CD14-positive monocyte (primary cell): ENCODE data around the gene ABCC11. TPM values are rescaled to one million over a fixed set of nuclear protein-coding genes. Genes with fewer than 3 reads are reported as not detected.

Experiments used
- DNase-seq, 3 donors: peaks; one replicate each; pipeline ENCODE4 v3.0.0-alpha.2; 2011 to 2022
- H2AFZ ChIP-seq: 2 replicates; pipeline ENCODE4 v1.6.0; 2012; ENCODE audit warnings: mild to moderate bottlenecking, low read depth, low read length, inconsistent platforms; ENCODE audit not compliant: insufficient read depth, poor library complexity, severe bottlenecking
- H3K27ac ChIP-seq, 2 donors: 1 replicate in 1 of 2; 2 replicates in 1 of 2; pipeline ENCODE4 v1.5.1; 2012 to 2013; ENCODE audit warnings: low read length in 2 of 2, control low read depth in 1 of 2, inconsistent platforms in 1 of 2, low read depth in 1 of 2, mild to moderate bottlenecking in 1 of 2
- H3K27me3 ChIP-seq, 2 donors: one replicate each; pipeline versions ENCODE4 v1.6.0 to v1.6.1; 2011 to 2013; ENCODE audit warnings: low read length in 2 of 2; ENCODE audit not compliant: control insufficient read depth in 2 of 2, insufficient read depth in 2 of 2
- H3K36me3 ChIP-seq, 2 donors: replicated peaks in 1 of 2; 1 replicate in 1 of 2; 2 replicates in 1 of 2; pipeline versions ENCODE4 v1.5.1 to v1.6.1; 2012 to 2013; ENCODE audit warnings: low read length in 2 of 2, control low read depth in 1 of 2, inconsistent platforms in 1 of 2, mild to moderate bottlenecking in 1 of 2; ENCODE audit not compliant: insufficient read depth in 2 of 2, control insufficient read depth in 1 of 2
- H3K4me1 ChIP-seq, 2 donors: 1 replicate in 1 of 2; 2 replicates in 1 of 2; pipeline versions ENCODE4 v1.5.1 to v1.6.1; 2012 to 2013; ENCODE audit warnings: low read length in 2 of 2, control low read depth in 1 of 2, inconsistent platforms in 1 of 2, mild to moderate bottlenecking in 1 of 2, moderate library complexity in 1 of 2; ENCODE audit not compliant: insufficient read depth in 2 of 2, control insufficient read depth in 1 of 2
- H3K4me2 ChIP-seq: replicated peaks from 2 replicates; pipeline ENCODE3; 2012; ENCODE audit warnings: low read length, moderate library complexity, mild to moderate bottlenecking; ENCODE audit not compliant: poor library complexity, severe bottlenecking; ENCODE audit errors: extremely low read depth
- H3K4me3 ChIP-seq, 3 experiments: fragments of 200-600 bp in 1 of 3; sonication (generic) in 1 of 3; replicated peaks in 1 of 3; 1 replicate in 2 of 3; 2 replicates in 1 of 3; pipeline ENCODE4 v1.5.1; 2011 to 2013; ENCODE audit warnings: low read length in 3 of 3, mild to moderate bottlenecking in 3 of 3, control low read depth in 2 of 3, low read depth in 2 of 3, inconsistent platforms in 1 of 3, moderate library complexity in 1 of 3
- H3K79me2 ChIP-seq: 2 replicates; pipeline ENCODE4 v1.6.0; 2012; ENCODE audit warnings: mild to moderate bottlenecking, control low read depth, inconsistent platforms, low read length, moderate library complexity; ENCODE audit not compliant: insufficient read depth
- H3K9ac ChIP-seq: 2 replicates; pipeline ENCODE4 v1.6.0; 2017; ENCODE audit warnings: low read length, mild to moderate bottlenecking; ENCODE audit not compliant: insufficient read depth, poor library complexity, severe bottlenecking
- H3K9me3 ChIP-seq, 2 donors: replicated peaks in 1 of 2; 1 replicate in 1 of 2; 2 replicates in 1 of 2; pipeline versions ENCODE4 v1.5.1 to v1.6.1; 2012 to 2013; ENCODE audit warnings: low read length in 2 of 2, control low read depth in 1 of 2; ENCODE audit not compliant: control insufficient read depth in 1 of 2, insufficient read depth in 1 of 2
- H4K20me1 ChIP-seq: 2 replicates; pipeline ENCODE4 v1.6.0; 2012; ENCODE audit warnings: mild to moderate bottlenecking, low read length, control low read depth, moderate library complexity; ENCODE audit not compliant: insufficient read depth
- H3K27ac Mint-ChIP-seq, 7 donors: one replicate each; pipeline ENCODE4 v1.8.0; 2020; ENCODE audit warnings: mild to moderate bottlenecking in 7 of 7, mixed read lengths in 7 of 7, moderate library complexity in 6 of 7, inconsistent platforms in 2 of 7
- H3K27me3 Mint-ChIP-seq, 3 donors: one replicate each; pipeline ENCODE4 v1.8.0; 2021 to 2022; ENCODE audit warnings: low read depth in 3 of 3, mild to moderate bottlenecking in 3 of 3, mixed read lengths in 3 of 3, moderate library complexity in 3 of 3, inconsistent platforms in 1 of 3
- H3K36me3 Mint-ChIP-seq, 2 donors: one replicate each; pipeline ENCODE4 v1.8.0; 2020; ENCODE audit warnings: mixed read lengths in 2 of 2, inconsistent platforms in 1 of 2, mild to moderate bottlenecking in 1 of 2
- H3K4me1 Mint-ChIP-seq: one replicate; pipeline ENCODE4 v1.8.0; 2020; ENCODE audit warnings: mild to moderate bottlenecking, mixed read lengths
- H3K4me3 Mint-ChIP-seq, 2 donors: one replicate each; pipeline ENCODE4 v1.8.0; 2020; ENCODE audit warnings: mild to moderate bottlenecking in 2 of 2, mixed read lengths in 2 of 2, moderate library complexity in 1 of 2
- H3K9me3 Mint-ChIP-seq, 7 donors: one replicate each; pipeline ENCODE4 v1.8.0; 2020 to 2022; ENCODE audit warnings: mixed read lengths in 7 of 7, mild to moderate bottlenecking in 6 of 7, moderate library complexity in 6 of 7, inconsistent platforms in 2 of 7
- WGBS: methylation state at CpG from one replicate; pipeline ENCODE4 v1.1.5; 2013; ENCODE audit warnings: missing lambda C conversion rate; ENCODE audit not compliant: insufficient coverage; 5-methylcytosine and 5-hydroxymethylcytosine counted together
- intact Hi-C, 2 donors: fragments of 100-400 bp; cut with micrococcal nuclease; formaldehyde crosslinking; loops; one replicate each; pipeline versions ENCODE4 v1.15.0 to v1.15.1; 2023
- polyA plus RNA-seq, 3 donors: library from polyadenylated mRNA; depleted of rRNA in 1 of 3; unstranded in 2 of 3; stranded (reverse) in 1 of 3; fragments of 300-500 nt in 2 of 3; fragments of >200 nt in 1 of 3; fragmentation: Illumina TruSeq in 2 of 3; gene quantifications; 1 replicate in 2 of 3; 2 replicates in 1 of 3; pipeline ENCODE4 v1.2.3, GENCODE V29; 2012 to 2021
- TF ChIP-seq, protein P1 (sequence below): fragments of 200-600 bp; IDR thresholded peaks from one replicate; pipeline ENCODE4 v1.8.0; 2022; ENCODE audit warnings: antibody characterized with exemption, mild to moderate bottlenecking

ABCC11 gene
- polyA plus RNA-seq, 3 donors: 0.03 TPM; not detected in 2

DNA sequence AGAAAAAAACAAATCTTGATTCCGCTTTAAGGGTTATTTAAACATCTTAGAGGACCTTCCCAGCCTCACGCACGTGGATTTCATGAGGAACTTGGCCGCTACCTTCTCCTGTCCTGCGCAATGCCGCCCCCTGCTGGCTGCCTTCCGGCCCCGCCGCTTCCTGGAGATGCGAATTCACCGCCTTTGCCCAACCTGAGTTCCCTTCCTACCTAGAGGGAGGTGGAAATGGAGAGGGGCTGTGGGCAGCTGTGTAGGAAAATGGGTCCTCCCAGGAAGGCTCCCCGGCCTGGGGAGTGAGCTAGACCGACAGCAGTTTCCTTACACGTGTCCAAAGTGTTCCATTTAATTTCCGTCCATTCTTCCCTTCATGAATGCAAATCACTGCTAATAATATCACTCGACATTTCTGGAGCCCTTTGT is 90.5 kb downstream of the ABCC11 start:
- peaks cover 8 to 22% (median 10%) of the 10 kb centered on the region in 3 donors for H3K27me3 Mint-ChIP-seq
- peaks cover 7% of the 10 kb centered on the region for H3K4me1 Mint-ChIP-seq
- H3K4me3 Mint-ChIP-seq: no peak overlapping the region
- Histone ChIP-seq H3K79me2 (no peaks in the 10 kb centered on the region), H3K4me3 (no peak overlapping the region), H3K4me2 (no peak overlapping the region), H3K27me3 (peaks cover 0 to 2% of the 10 kb centered on the region in 2 donors), H3K27ac (no peak overlapping the region), H3K9me3 (no peaks in the 10 kb centered on the region), H3K36me3 (no peaks in the 10 kb centered on the region), H2AFZ (peak overlapping the region; percentile 41), H3K4me1 (peaks cover 0 to 3% of the 10 kb centered on the region in 2 donors), H3K9ac (no peak overlapping the region), H4K20me1 (no peaks in the 10 kb centered on the region)
- TF ChIP-seq, protein P1, sequence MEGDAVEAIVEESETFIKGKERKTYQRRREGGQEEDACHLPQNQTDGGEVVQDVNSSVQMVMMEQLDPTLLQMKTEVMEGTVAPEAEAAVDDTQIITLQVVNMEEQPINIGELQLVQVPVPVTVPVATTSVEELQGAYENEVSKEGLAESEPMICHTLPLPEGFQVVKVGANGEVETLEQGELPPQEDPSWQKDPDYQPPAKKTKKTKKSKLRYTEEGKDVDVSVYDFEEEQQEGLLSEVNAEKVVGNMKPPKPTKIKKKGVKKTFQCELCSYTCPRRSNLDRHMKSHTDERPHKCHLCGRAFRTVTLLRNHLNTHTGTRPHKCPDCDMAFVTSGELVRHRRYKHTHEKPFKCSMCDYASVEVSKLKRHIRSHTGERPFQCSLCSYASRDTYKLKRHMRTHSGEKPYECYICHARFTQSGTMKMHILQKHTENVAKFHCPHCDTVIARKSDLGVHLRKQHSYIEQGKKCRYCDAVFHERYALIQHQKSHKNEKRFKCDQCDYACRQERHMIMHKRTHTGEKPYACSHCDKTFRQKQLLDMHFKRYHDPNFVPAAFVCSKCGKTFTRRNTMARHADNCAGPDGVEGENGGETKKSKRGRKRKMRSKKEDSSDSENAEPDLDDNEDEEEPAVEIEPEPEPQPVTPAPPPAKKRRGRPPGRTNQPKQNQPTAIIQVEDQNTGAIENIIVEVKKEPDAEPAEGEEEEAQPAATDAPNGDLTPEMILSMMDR: peak; percentile 96
- peak overlapping the region in 1 of 7 donors; percentile 4 for H3K27ac Mint-ChIP-seq
- H3K9me3 Mint-ChIP-seq: no peaks in the 10 kb centered on the region
- peak; percentile 68 to 77 (median 72) for DNase-seq
- no peaks in the 10 kb centered on the region for H3K36me3 Mint-ChIP-seq
- intact Hi-C loops: loop anchor here (5.0 kb wide), 3 partner anchors 1014 to 1209 kb away; partner anchors contain the start of gene NETO2 (in 2 of the 2)
- 24% methylated on average over 5 of the region's 16 CpGs for WGBS

DNA sequence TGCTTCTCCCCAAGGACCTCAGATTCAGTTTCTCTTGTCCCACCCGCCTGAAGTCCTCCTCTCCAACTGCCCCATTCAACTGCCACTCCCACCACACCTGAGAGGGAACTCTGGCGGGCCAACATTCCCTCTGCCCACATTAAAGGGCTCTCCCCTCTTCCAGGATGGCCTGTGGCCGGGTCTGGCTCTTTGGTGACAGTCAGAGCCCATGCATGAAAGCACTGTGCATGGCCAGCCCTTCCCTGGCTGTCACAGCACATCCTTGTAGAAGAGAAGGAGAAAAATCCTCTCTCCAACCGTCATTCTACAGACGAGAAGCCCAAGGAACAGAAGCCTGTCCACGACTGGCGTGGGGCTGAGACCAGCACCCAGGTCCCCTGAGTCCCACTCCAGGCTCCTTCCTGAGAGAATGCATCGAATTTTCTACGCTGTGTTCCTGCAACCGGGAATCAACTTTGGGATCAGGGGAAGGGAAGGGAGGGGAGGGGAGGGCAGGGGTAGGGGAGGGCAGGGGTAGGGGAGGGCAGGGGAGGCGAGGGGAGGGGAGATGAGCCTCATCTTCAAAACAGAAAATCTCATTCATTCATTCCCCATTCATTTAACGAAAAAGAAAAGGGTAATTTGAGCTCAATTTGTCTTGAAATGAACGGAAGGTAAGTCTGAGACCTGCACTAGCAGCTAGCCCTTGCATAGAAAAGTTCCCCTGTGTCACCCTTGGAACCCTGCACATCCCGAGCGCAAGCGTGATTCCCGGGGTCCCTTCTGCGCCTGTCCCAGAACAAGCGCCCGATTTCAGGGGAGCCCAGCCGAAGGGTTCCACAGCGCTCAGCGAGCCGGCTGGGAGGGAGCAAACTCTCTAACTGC is 91.2 kb downstream of the ABCC11 start, which contains the start of gene ABCC12:
Gene ABCC12, minus strand, starts transcription at position 68 of the 864 bp plus-strand sequence. CDS start 9,569 bp downstream, outside the sequence.
- Histone ChIP-seq H3K79me2 (no peaks in the 10 kb centered on the region), H4K20me1 (no peaks in the 10 kb centered on the region), H3K27ac (no peak within 1 kb of the TSS), H3K27me3 (peaks cover 0 to 2% of the 10 kb centered on the region in 2 donors), H3K4me1 (peaks cover 0 to 3% of the 10 kb centered on the region in 2 donors), H3K9ac (no peak within 1 kb of the TSS), H3K36me3 (no peaks in the 10 kb centered on the region), H3K4me2 (no peak within 1 kb of the TSS), H3K4me3 (no peak within 1 kb of the TSS), H3K9me3 (no peaks in the 10 kb centered on the region), H2AFZ (peak within 1 kb of the TSS; percentile 41)
- TF ChIP-seq, protein P1: no peak
- Mint-ChIP-seq H3K4me1 (peaks cover 6% of the 10 kb centered on the region), H3K4me3 (peak within 1 kb of the TSS; percentile 3 to 31), H3K36me3 (no peaks in the 10 kb centered on the region), H3K27ac (peak within 1 kb of the TSS in 2 of 7 donors; percentile 4 to 54), H3K9me3 (no peaks in the 10 kb centered on the region), H3K27me3 (peaks cover 8 to 22% (median 12%) of the 10 kb centered on the region in 3 donors)
- 61% methylated on average over 12 of the region's 24 CpGs for WGBS
- intact Hi-C loops: loop anchor here (5.0 kb wide), 3 partner anchors 1014 to 1209 kb away; partner anchors contain the start of gene NETO2 (in 2 of the 2)
- no peak for DNase-seq
